CD4-positive, alpha-beta T cell treated with Interferon alpha-2 for 1 hour (primary cell): ENCODE results near the gene KIAA1217.

Source experiments
- DNase-seq, 2 donors: peaks; one replicate each; pipeline ENCODE4 v3.0.0-alpha.2; 2020 to 2022

Gene KIAA1217

GRCh38 chr10:24207781-24208611, 942 bp upstream of the KIAA1217 start:
- DNase-seq = no peak

GRCh38 chr10:24209432-24209771, 464 bp downstream of the KIAA1217 start:
- no peak for DNase-seq

- no peak for DNase-seq
These were observed 1.1 kb downstream of the KIAA1217 start for GRCh38 chr10:24209946-24210491.

- no peak for DNase-seq
These were observed 1.6 kb downstream of the KIAA1217 start for GRCh38 chr10:24210501-24210900.

- DNase-seq = no peak
These were observed 4.3 kb downstream of the KIAA1217 start for GRCh38 chr10:24213266-24213665.

GRCh38 chr10:24213881-24214280, 4.9 kb downstream of the KIAA1217 start:
- DNase-seq = no peak

GRCh38 chr10:24214762-24215161, 5.8 kb downstream of the KIAA1217 start:
- no peak for DNase-seq

GRCh38 chr10:24215196-24215595, 6.3 kb downstream of the KIAA1217 start:
- DNase-seq = no peak

- no peak for DNase-seq
These were observed 6.7 kb downstream of the KIAA1217 start for GRCh38 chr10:24215603-24216002.

GRCh38 chr10:24219963-24220362, 11.0 kb downstream of the KIAA1217 start:
- DNase-seq = no peak

GRCh38 chr10:24223341-24223740, 14.4 kb downstream of the KIAA1217 start:
- no peak for DNase-seq

- DNase-seq = no peak
These were observed 15.0 kb downstream of the KIAA1217 start for GRCh38 chr10:24223953-24224352.

- no peak for DNase-seq
These were observed 19.7 kb downstream of the KIAA1217 start for GRCh38 chr10:24228642-24229041.

- DNase-seq = no peak
These were observed 21.0 kb downstream of the KIAA1217 start for GRCh38 chr10:24229909-24230308.

- no peak for DNase-seq
These were observed 22.3 kb downstream of the KIAA1217 start for GRCh38 chr10:24231200-24231599.

- no peak for DNase-seq
These were observed 25.8 kb downstream of the KIAA1217 start for GRCh38 chr10:24234784-24235183.

GRCh38 chr10:24235471-24235870, 26.5 kb downstream of the KIAA1217 start:
- DNase-seq = no peak

GRCh38 chr10:24237801-24238395, 29.0 kb downstream of the KIAA1217 start:
- no peak for DNase-seq

GRCh38 chr10:24238519-24239247, 29.7 kb downstream of the KIAA1217 start:
- no peak for DNase-seq

- no peak for DNase-seq
These were observed 30.5 kb downstream of the KIAA1217 start for GRCh38 chr10:24239289-24240040.

- no peak for DNase-seq
These were observed 31.3 kb downstream of the KIAA1217 start for GRCh38 chr10:24240041-24240751.

- no peak for DNase-seq
These were observed 32.6 kb downstream of the KIAA1217 start for GRCh38 chr10:24241536-24242040.
